GM19023 (cell line): ENCODE data around the gene PKP4.
A peak's percentile ranks its signal among the peaks of the same experiment; 100 is the strongest.

Source experiments
- ATAC-seq: cut with Tn5 transposase; IDR thresholded peaks from one replicate; pipeline ENCODE4 v1.9.1; 2021; ENCODE audit warnings: mild to moderate bottlenecking, moderate library complexity; ENCODE audit not compliant: unreplicated experiment

Gene PKP4

GRCh38 chr2:158530829-158531228, 74.1 kb downstream of the PKP4 start:
- no peak for ATAC-seq

- no peak for ATAC-seq
Observed at GRCh38 chr2:158533009-158533408, 76.3 kb downstream of the PKP4 start.

- ATAC-seq: no peak
Observed at GRCh38 chr2:158539176-158540005, 82.6 kb downstream of the PKP4 start.

GRCh38 chr2:158542577-158542976, 85.8 kb downstream of the PKP4 start:
- ATAC-seq: no peak

- no peak for ATAC-seq
Observed at GRCh38 chr2:158543957-158544356, 87.2 kb downstream of the PKP4 start.

- no peak for ATAC-seq
Observed at GRCh38 chr2:158544998-158545397, 88.2 kb downstream of the PKP4 start.

GRCh38 chr2:158546412-158547144, 89.8 kb downstream of the PKP4 start:
- peak; percentile 62 for ATAC-seq

- no peak for ATAC-seq
Observed at GRCh38 chr2:158553257-158553656, 96.5 kb downstream of the PKP4 start.

- ATAC-seq: no peak
Observed at GRCh38 chr2:158554996-158555395, 98.2 kb downstream of the PKP4 start.

- ATAC-seq: no peak
Observed at GRCh38 chr2:158556124-158556523, 99.4 kb downstream of the PKP4 start.

- no peak for ATAC-seq
Observed at GRCh38 chr2:158557752-158558151, 101.0 kb downstream of the PKP4 start.

- no peak for ATAC-seq
Observed at GRCh38 chr2:158559252-158559651, 102.5 kb downstream of the PKP4 start.

- no peak for ATAC-seq
Observed at GRCh38 chr2:158560259-158560658, 103.5 kb downstream of the PKP4 start.

- no peak for ATAC-seq
Observed at GRCh38 chr2:158561054-158561453, 104.3 kb downstream of the PKP4 start.

- no peak for ATAC-seq
Observed at GRCh38 chr2:158567208-158567607, 110.5 kb downstream of the PKP4 start.

- no peak for ATAC-seq
Observed at GRCh38 chr2:158569284-158569683, 112.5 kb downstream of the PKP4 start.

GRCh38 chr2:158570869-158571268, 114.1 kb downstream of the PKP4 start:
- ATAC-seq: no peak

GRCh38 chr2:158573739-158574138, 117.0 kb downstream of the PKP4 start:
- no peak for ATAC-seq

- ATAC-seq: no peak
Observed at GRCh38 chr2:158575051-158575635, 118.4 kb downstream of the PKP4 start.

GRCh38 chr2:158577141-158577540, 120.4 kb downstream of the PKP4 start:
- ATAC-seq: no peak

GRCh38 chr2:158578703-158579330, 122.1 kb downstream of the PKP4 start:
- ATAC-seq: peak; percentile 94
